Common myeloid progenitor, CD34-positive (primary cell): Measurements from ENCODE around the gene PRKN.

ENCODE experiments used
- CTCF ChIA-PET: fragments of 350-600 bp; sonication (Branson Sonifier 250); formaldehyde crosslinking; loops from one replicate; lab custom pipeline; 2021; ENCODE audit warnings: antibody characterized with exemption; lab: Charles Lee
- POLR2A ChIA-PET: fragments of 350-600 bp; sonication (Branson Sonifier 250); formaldehyde crosslinking; loops from one replicate; lab custom pipeline; 2021; ENCODE audit warnings: antibody characterized with exemption; lab: Charles Lee
- DNase-seq, 3 donors: peaks; one replicate each; pipeline versions ENCODE4 v3.0.0 to v3.0.0-alpha.2; 2013
- H3K27ac ChIP-seq, 2 experiments: 1 replicate in 1 of 2; 2 replicates in 1 of 2; pipeline ENCODE4 v1.7.0; 2013; ENCODE audit warnings: inconsistent platforms in 2 of 2, low read length in 2 of 2, mild to moderate bottlenecking in 2 of 2, low read depth in 1 of 2, moderate library complexity in 1 of 2; ENCODE audit not compliant: severe bottlenecking in 2 of 2, insufficient read depth in 1 of 2, poor library complexity in 1 of 2
- H3K27me3 ChIP-seq, 5 experiments: replicated peaks in 2 of 5; 1 replicate in 3 of 5; 2 replicates in 2 of 5; pipeline versions ENCODE4 v1.6.1 to v1.7.0; 2013; ENCODE audit warnings: low read length in 4 of 5, mild to moderate bottlenecking in 2 of 5, moderate library complexity in 2 of 5, inconsistent platforms in 1 of 5; ENCODE audit not compliant: insufficient read depth in 5 of 5, control insufficient read depth in 4 of 5
- H3K36me3 ChIP-seq, 4 experiments: 1 replicate in 2 of 4; 2 replicates in 2 of 4; pipeline versions ENCODE4 v1.6.1 to v1.7.0; 2013; ENCODE audit warnings: low read length in 3 of 4, control low read depth in 1 of 4, mild to moderate bottlenecking in 1 of 4; ENCODE audit not compliant: control insufficient read depth in 4 of 4, insufficient read depth in 4 of 4
- H3K4me1 ChIP-seq, 4 experiments: 1 replicate in 3 of 4; 2 replicates in 1 of 4; pipeline versions ENCODE4 v1.6.1 to v1.7.1; 2013; ENCODE audit warnings: low read length in 3 of 4, mild to moderate bottlenecking in 3 of 4, control low read depth in 1 of 4, inconsistent platforms in 1 of 4, moderate library complexity in 1 of 4; ENCODE audit not compliant: control insufficient read depth in 4 of 4, insufficient read depth in 4 of 4; ENCODE audit errors: control extremely low read depth in 1 of 4
- H3K4me3 ChIP-seq, 7 experiments: 1 replicate in 4 of 7; 2 replicates in 3 of 7; pipeline versions ENCODE4 v1.5.1 to v1.7.0; 2013; ENCODE audit warnings: mild to moderate bottlenecking in 7 of 7, low read length in 6 of 7, moderate library complexity in 6 of 7, inconsistent platforms in 2 of 7, low read depth in 2 of 7, control low read depth in 1 of 7; ENCODE audit not compliant: insufficient read depth in 4 of 7, control insufficient read depth in 1 of 7; ENCODE audit errors: extremely low read depth in 1 of 7
- H3K9me3 ChIP-seq, 5 experiments: 1 replicate in 4 of 5; 2 replicates in 1 of 5; pipeline versions ENCODE4 v1.6.1 to v1.7.1; 2013; ENCODE audit warnings: low read length in 4 of 5, mild to moderate bottlenecking in 2 of 5, inconsistent platforms in 1 of 5, low read depth in 1 of 5, moderate library complexity in 1 of 5; ENCODE audit not compliant: control insufficient read depth in 4 of 5, insufficient read depth in 2 of 5; ENCODE audit errors: control extremely low read depth in 1 of 5
- WGBS: methylation state at CpG from one replicate; pipeline ENCODE4 v1.1.5; 2013; ENCODE audit not compliant: insufficient coverage; 5-methylcytosine and 5-hydroxymethylcytosine counted together

Gene PRKN

DNA sequence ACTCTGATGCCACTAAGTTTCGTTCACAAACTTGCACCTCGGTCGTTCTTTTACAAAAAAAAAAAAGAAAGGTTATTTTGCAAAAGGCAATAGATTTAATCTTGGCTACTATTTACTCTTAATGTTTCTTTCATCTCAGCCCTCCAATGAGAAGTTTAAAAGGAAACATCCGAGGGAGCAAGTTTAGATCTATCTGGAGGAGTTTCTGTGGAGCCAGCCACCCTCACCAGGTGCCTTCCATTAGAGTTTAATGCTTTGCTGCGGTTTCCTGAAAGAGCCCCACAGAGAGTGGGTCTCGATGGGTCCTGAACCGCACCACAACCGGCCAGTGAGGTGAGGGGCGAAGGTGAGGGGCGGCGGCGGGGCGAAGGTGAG, 632 bp downstream of the PRKN start:
- peak in 2 of 3 donors; percentile 39 to 57 for DNase-seq
- ChIA-PET POLR2A (interaction anchor here (0.6 kb wide), 1 partner anchor 554 kb away, joined by 4 read pairs; no protein-coding TSS in a partner anchor), CTCF (interaction anchor here (1.4 to 1.5 kb wide), 2 partner anchors 11 to 21 kb away, joined by 3 to 4 read pairs; no protein-coding TSS in a partner anchor)
- Histone ChIP-seq H3K4me1 (peaks cover 0 to 13% (median 2%) of the 10 kb centered on the region in 4 experiments), H3K27ac (peak overlapping the region in 1 of 2 experiments; percentile 84), H3K9me3 (no peaks in the 10 kb centered on the region), H3K36me3 (no peaks in the 10 kb centered on the region), H3K27me3 (no peaks in the 10 kb centered on the region), H3K4me3 (peak overlapping the region; percentile 59 to 82 (median 77))
- 0% methylated on average over 10 of the region's 13 CpGs for WGBS

- Histone ChIP-seq H3K4me3 (no peak overlapping the region), H3K9me3 (no peaks in the 10 kb centered on the region), H3K27ac (no peak overlapping the region), H3K27me3 (no peaks in the 10 kb centered on the region), H3K4me1 (peaks cover 0 to 6% (median 0%) of the 10 kb centered on the region in 4 experiments), H3K36me3 (no peaks in the 10 kb centered on the region)
- no CpG with 5 or more reads among the region's 1 CpG for WGBS
- ChIA-PET POLR2A (no interaction called here), CTCF (no interaction called here)
- no peak for DNase-seq
Measured at GRCh38 chr6:162722633-162723032, 4.9 kb downstream of the PRKN start.

- H3K27me3 ChIP-seq: no peaks in the 10 kb centered on the region
- no peak overlapping the region for H3K4me3 ChIP-seq
- H3K9me3 ChIP-seq: no peaks in the 10 kb centered on the region
- no peaks in the 10 kb centered on the region for H3K36me3 ChIP-seq
- no peak for DNase-seq
- H3K4me1 ChIP-seq: peaks cover 0 to 5% (median 0%) of the 10 kb centered on the region in 4 experiments
- POLR2A ChIA-PET: no interaction called here
- no CpG with 5 or more reads among the region's 2 CpGs for WGBS
- CTCF ChIA-PET: no interaction called here
- H3K27ac ChIP-seq: no peak overlapping the region
Measured at GRCh38 chr6:162722226-162722625, 5.3 kb downstream of the PRKN start.

DNA sequence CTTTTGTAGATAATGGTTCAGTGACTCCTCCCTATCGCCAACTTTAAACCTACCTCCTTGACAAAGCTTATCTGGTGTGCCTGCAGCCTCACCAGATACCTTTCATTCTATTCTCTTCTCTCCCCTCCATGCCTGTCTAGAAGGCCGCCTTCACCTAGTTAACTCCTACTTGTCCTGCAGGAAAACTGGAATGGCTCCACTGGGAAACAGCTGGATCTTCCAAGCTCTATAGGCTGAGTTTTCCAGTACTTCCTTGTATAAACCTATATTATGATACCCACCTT, 6.2 kb downstream of the PRKN start:
- no peaks in the 10 kb centered on the region for H3K27me3 ChIP-seq
- H3K36me3 ChIP-seq: no peaks in the 10 kb centered on the region
- ChIA-PET CTCF (interaction anchor here (1.0 kb wide), 1 partner anchor 10 kb away, joined by 3 read pairs; no protein-coding TSS in a partner anchor), POLR2A (no interaction called here)
- H3K4me1 ChIP-seq: no peaks in the 10 kb centered on the region
- no peak overlapping the region for H3K27ac ChIP-seq
- H3K9me3 ChIP-seq: no peaks in the 10 kb centered on the region
- 93% methylated on average over 2 of the region's 2 CpGs for WGBS
- H3K4me3 ChIP-seq: no peak overlapping the region
- no peak for DNase-seq

DNA sequence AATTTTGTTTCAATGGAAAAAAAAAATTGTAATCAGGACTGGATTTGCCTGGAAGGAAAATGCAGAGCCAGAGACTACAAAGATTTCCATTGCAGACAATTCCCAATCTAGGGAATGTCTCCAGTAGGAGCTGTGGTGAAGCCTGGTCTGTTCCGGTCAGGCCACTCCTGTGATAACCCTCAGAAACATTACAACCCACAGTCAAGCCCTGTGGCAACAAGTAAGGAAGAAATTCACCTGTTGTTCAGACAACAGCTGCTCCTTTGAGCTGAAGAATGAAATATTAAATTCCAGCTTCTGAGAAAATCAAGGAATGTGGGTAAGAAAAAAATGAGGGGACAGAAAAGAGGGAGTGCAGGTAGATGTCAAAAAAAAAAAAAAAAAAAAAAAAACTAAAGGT, 8.0 kb downstream of the PRKN start:
- CTCF ChIA-PET: no interaction called here
- Histone ChIP-seq H3K36me3 (no peaks in the 10 kb centered on the region), H3K4me3 (no peak overlapping the region), H3K27me3 (no peaks in the 10 kb centered on the region), H3K27ac (no peak overlapping the region), H3K9me3 (no peaks in the 10 kb centered on the region), H3K4me1 (no peaks in the 10 kb centered on the region)
- DNase-seq: no peak
- 100% methylated on average over 1 of the region's 1 CpG for WGBS
- POLR2A ChIA-PET: no interaction called here

- Histone ChIP-seq H3K4me3 (no peak overlapping the region), H3K27ac (no peak overlapping the region), H3K27me3 (no peaks in the 10 kb centered on the region), H3K36me3 (no peaks in the 10 kb centered on the region), H3K4me1 (no peaks in the 10 kb centered on the region), H3K9me3 (no peaks in the 10 kb centered on the region)
- WGBS: 97% methylated on average over 6 of the region's 6 CpGs
- no peak for DNase-seq
- POLR2A ChIA-PET: no interaction called here
- CTCF ChIA-PET: interaction anchor here (0.7 to 1.7 kb wide), 3 partner anchors 9 to 624 kb away, joined by 3 to 5 read pairs (median 3); no protein-coding TSS in a partner anchor
Measured at GRCh38 chr6:162715601-162716000, 12.0 kb downstream of the PRKN start.

- Histone ChIP-seq H3K4me1 (no peaks in the 10 kb centered on the region), H3K9me3 (no peaks in the 10 kb centered on the region), H3K27me3 (no peaks in the 10 kb centered on the region), H3K27ac (no peak overlapping the region), H3K36me3 (no peaks in the 10 kb centered on the region), H3K4me3 (no peak overlapping the region)
- ChIA-PET POLR2A (no interaction called here), CTCF (interaction anchor here (1.7 kb wide), 1 partner anchor 8 kb away, joined by 5 read pairs; no protein-coding TSS in a partner anchor)
- 85% methylated on average over 7 of the region's 13 CpGs for WGBS
- no peak for DNase-seq
Measured at GRCh38 chr6:162713974-162714780, 13.4 kb downstream of the PRKN start.
